Measurements from ENCODE around the gene MGAT4A.

Gene MGAT4A

GRCh38 chr2:98731041-98731893 is at the start of gene MGAT4A:
Gene MGAT4A, minus strand, starts transcription at chr2:98731132. Its CDS starts 4,800 bp downstream, at chr2:98726332.
- DNase-seq = no peak

DNA sequence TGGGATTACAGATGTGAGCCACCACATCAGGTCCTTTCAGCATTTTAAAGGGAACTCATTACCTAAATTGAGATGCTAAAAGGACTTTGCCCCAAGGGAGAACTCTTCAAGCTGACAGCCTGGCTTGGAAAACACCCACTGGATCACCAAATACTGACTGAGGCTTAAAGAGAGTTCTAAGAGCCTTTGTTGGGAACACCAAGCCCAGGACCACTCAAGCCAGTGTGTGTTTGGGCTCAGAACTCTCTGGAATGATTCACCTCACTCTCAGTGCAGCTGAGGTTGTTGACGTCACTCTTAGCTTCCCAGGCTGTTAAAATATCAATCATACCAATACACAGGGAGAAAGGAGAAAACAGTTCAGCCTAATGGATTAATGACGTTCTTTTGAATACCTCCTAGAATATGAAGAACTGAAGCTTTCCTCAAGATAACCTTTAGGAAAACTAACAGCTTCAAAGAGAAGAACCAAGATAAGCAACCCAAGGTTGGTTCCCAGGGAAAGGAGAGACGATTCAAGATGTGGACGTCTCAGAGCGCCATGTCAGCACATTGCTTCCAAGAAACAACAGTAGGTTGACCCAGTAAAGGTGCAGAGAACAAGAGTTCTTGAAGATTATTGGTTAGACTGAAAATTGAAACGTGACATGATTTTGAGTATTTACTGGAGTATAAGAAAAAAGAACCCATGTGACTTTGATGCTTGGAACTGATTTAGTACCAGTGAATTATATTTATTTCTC is 48.0 kb upstream of the MGAT4A start:
- no peak for DNase-seq

GRCh38 chr2:98778151-98778550 is 47.2 kb upstream of the MGAT4A start:
- no peak for DNase-seq

- DNase-seq = no peak
These were observed 46.8 kb upstream of the MGAT4A start for GRCh38 chr2:98777710-98778109.

GRCh38 chr2:98777076-98777475 is 46.1 kb upstream of the MGAT4A start:
- DNase-seq = no peak

DNA sequence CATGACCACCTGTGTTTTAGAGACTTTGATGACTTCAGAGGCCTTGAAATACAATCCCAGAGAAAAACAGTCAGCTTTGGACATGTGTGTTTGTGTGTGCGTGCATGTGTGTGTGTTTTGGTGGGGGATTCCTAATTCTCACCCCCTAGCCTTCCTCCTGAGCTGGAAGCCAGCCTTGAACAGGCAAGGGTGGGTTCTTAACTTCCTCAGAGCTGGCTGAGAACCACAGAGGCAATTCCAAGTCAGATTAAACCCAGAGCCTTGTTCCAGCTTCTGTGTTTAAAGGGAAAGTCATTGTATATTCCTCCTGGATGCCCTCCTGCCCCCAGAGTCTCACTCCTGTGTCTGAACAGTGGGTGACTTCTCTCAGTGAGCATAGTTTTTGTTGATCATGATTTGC is 45.2 kb upstream of the MGAT4A start:
- no peak for DNase-seq

DNA sequence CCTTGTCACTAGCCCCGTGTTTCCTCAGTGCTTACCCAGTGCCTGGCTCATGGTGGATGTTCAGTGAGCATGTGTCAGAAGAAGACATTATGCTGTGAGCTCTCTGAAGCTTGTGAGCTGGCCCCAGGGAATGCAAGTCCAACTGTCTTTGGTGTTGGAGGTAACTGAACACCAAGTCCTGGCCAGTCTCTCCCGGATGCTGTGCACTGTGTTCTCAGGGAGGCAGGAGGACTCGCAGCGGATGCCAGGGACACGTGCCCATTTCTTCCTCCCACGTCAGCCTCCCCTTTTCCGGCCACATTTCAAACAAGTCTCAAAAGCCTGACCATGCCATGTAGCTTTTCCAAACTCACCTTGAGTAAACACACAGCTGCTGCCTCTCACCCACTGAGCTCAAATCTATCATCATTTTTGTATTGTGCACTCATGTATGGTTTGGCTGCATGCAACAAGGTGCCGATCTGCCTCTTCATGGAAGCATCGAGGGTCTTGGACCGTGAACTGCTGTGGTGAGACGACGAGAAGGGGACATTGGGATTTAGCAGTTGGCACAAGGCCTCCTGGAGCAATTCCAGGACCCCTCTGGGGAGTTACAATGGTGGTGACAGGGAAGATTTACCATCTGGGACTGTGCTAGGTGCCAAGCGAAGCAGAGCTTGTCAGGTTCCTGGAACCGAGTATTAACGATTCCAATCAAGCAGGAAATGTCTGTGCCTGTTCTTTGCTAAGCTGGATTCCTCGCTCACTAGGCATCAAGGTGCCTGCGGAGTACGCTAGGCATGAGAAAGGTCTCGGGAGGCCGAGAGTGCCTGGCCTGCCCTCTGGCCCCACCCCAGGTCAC is 44.4 kb upstream of the MGAT4A start:
- peak; percentile 40 for DNase-seq

GRCh38 chr2:98773907-98774306 is 43.0 kb upstream of the MGAT4A start:
- DNase-seq = no peak

DNA sequence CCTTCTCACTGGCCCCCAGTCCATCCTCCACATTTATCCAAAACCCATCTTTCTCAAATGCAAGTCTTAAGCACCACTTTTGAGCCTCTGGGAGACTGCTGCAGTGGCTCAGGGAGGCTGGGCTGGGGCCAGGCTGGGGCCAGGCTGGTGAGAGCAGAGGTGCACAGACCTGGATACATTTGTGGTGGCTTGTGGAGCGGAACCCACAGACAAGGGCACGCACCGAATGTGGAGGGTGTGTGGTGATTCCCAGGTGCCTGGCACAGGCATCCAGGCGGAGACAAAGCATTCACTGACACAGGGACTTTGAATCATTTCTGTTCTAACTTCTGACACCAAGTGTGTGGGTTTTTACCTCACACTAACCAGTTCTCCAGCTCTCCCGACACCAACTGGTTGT is 42.2 kb upstream of the MGAT4A start:
- DNase-seq = no peak

- DNase-seq = no peak
These were observed 41.6 kb upstream of the MGAT4A start for GRCh38 chr2:98772536-98772935.

DNA sequence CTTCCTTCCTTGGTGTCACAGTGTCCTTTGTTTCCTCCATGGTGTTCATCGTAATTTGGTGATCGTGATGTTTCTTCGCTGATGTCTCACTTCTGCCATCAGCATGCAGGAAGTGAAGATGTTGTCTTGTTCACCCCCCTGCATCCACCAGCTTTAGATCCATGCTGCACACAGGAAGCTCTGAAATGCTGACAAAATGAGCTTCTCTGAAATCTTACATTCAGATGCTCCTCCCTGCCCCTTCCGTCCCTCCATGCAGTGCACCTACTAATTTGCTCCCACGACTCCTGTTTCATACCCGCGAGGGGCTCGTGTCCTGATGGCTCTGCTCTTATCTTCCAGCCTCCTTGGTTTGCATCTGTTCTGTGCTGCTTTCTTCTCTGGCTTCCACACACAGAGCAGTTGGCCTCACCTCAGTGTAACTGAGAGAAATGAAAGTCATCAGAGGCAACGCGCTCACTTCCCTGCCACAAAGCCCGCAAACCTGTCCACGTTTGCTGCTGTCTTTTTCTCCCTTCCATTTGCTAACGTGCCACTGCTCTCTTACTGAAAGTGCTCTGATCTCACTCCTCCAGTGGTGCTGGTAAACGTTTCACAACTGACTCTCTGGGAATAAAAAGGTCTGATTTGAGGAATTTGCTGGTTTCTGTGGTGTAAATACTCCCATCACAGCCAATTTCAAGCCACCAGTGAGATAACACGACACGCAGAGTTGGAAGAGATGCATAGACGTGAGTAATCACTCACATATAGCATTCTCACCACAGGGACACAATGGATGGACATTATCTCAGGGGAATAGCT is 41.0 kb upstream of the MGAT4A start:
- no peak for DNase-seq

- no peak for DNase-seq
These were observed 40.3 kb upstream of the MGAT4A start for GRCh38 chr2:98771264-98771663.

DNA sequence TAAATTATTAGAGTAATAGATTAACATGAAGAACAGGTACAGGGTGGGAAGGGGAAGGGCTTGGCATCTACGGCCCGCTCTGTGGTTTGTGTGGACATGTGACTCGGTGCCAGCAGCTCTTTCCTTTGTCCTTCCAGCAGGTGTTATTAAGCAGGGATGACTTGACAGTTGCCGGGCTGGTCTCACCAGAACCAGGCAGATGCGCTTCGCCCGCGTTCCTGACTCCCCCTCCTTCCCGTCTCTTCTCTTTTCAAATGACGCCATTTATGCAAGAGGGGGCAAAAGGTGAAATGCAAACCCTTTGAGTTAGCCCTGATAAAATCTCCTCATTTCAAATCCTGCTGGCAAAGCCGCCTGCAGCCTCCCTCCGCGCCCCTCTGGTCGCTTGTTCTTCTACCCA is 38.9 kb upstream of the MGAT4A start:
- DNase-seq = peak; percentile 87

DNA sequence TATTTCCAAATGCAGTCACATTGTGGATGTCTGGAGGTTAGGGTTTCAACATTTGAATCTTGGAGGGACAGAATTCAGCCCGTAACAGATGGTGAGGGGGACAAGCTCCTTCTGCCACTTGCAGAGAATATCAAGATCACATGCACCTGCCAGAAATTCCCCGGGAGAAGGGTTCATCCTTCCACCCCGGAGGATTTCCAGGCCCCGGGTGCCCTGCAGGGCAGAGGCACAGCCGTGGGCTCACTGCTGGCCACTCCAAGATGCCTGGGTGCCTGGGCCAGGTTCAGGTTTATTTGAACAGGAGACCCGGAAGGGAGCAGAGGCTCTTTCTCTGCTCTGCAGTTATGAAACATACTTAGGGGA is 38.2 kb upstream of the MGAT4A start:
- DNase-seq = no peak

DNA sequence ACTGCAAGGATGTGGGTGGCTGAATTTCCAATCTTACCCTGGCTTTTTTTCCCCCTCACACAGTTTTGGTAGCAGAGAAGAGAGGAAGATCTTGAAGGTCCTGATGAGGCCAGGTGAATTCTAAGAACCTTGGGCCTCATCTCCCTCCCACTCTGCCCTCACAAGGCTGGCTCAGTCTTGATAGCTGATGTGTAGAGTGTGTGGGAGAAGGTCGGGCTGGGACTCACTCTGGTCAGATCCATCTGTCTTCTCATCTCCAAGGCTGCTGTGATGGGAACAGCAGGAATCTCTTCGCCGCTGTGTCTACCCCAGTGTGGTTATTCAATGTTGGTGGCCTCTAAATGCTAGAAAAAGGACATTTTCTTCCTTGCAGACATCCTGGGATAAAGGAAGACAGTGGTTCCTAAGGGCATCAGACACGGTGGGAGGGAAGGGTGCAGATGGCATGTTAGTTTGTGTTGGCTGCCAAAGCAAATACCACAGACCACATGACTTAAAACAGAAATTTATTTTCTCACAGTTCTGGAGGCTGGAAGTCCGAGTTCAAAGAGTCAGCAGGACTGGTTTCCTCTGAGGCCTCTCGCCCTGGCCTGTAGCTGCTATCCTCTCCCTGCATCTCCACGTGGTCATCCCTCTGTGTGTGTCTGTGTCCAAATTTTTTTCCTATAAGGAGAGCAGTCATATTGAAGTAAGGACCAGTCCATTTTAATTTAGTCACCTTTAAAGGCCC is 37.6 kb upstream of the MGAT4A start:
- DNase-seq = no peak

DNA sequence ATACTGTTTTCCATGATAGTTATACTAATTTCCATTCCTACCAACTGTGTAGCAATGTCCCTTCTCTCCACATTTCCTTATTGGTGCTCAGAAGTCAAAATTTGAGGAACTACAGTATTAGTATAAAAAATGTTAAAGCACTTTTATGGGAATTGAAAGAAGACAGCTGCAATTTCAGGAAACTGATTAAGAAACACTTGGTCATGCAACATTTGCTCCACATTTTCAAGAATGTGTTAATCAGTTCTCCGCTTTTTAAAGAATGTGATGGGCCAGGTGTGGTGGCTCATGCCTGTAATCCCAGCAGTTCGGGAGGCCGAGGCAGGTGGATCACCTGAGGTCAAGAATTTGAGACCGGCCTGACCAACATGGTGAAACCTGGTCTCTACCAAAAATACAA is 33.6 kb upstream of the MGAT4A start:
- DNase-seq = no peak

- DNase-seq = no peak
These were observed 32.4 kb upstream of the MGAT4A start for GRCh38 chr2:98763209-98763951.

DNA sequence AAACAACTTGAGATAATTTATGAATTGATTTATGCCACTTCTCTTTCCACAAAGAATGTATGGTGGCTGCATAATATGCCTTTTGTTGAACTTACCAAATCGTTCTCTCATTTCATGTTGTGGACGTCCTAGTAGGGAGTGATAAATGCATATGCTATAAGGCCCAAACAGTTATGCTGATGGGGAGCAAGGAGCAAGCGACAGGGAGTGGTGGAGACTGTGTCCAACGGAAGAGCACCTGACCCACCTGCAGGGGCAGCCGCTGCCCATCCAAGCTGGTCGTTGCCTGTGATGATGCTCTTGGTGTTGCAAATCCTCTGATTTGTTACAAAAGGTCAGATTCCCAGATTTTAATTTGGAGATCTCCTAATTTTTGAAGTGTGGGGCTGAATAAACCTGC is 31.0 kb upstream of the MGAT4A start:
- DNase-seq = no peak

- no peak for DNase-seq
These were observed 30.4 kb upstream of the MGAT4A start for GRCh38 chr2:98761267-98761781.

DNA sequence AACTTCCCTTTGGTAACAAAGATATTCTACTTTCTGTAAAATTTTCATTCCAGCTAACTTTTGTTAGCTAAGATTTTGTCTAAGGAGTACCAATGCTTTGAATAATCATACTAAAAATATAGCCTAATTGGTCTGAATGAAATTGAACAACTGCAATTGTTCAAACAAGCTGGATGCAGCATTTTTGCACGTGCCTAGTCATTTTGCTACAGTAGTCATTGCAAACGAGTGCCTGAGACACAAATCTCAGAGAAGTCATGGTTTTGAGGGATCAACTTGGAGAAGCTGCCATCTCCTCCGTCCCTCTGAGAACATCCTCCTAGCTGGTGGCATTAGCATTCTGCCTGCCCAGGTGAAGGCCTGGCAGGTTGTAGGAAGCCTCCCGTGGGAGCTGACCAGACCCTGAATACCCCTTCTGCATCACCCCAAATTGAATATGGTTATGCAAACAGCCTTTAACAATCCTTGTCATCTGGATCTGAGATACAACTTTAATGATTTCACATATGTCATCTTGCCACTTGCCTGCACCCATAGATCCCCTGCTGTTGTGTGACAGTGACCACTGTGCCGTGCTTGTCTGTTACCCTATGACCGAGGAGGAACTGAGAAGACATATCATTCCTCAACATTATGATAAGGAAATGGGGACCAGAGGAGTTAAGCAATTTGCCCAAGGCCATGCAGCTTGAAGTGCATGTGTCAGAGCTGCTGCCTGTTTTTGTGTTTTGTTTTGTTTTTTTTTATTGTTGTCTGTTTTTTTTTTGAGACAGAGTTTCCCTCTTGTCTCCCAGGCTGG is 29.1 kb upstream of the MGAT4A start:
- DNase-seq = no peak
